GM18519 (cell line): ENCODE data around the gene LINC00305.

Experiments used
- ATAC-seq: cut with Tn5 transposase; IDR thresholded peaks from one replicate; pipeline ENCODE4 v1.9.1; 2021; ENCODE audit warnings: mild to moderate bottlenecking, moderate library complexity; ENCODE audit not compliant: unreplicated experiment, low FRiP score

LINC00305 gene

GRCh38 chr18:64148988-64149387, at the start of gene LINC00305:
LINC00305 (minus strand) TSS chr18:64149088.
- no peak for ATAC-seq

GRCh38 chr18:64191069-64191468, 42.2 kb upstream of the LINC00305 start:
- ATAC-seq, result no peak

GRCh38 chr18:64185987-64186386, 37.1 kb upstream of the LINC00305 start:
- ATAC-seq, result no peak

- ATAC-seq, result no peak
Measured at GRCh38 chr18:64183665-64184064, 34.8 kb upstream of the LINC00305 start.

- ATAC-seq, result no peak
Measured at GRCh38 chr18:64180617-64181016, 31.7 kb upstream of the LINC00305 start.

GRCh38 chr18:64180171-64180570, 31.3 kb upstream of the LINC00305 start:
- no peak for ATAC-seq

- no peak for ATAC-seq
Measured at GRCh38 chr18:64179556-64180080, 30.7 kb upstream of the LINC00305 start.

GRCh38 chr18:64178860-64179259, 30.0 kb upstream of the LINC00305 start:
- ATAC-seq, result no peak

GRCh38 chr18:64175432-64175831, 26.5 kb upstream of the LINC00305 start:
- ATAC-seq, result no peak

- ATAC-seq, result no peak
Measured at GRCh38 chr18:64171576-64171975, 22.7 kb upstream of the LINC00305 start.

- ATAC-seq, result no peak
Measured at GRCh38 chr18:64167408-64167925, 18.6 kb upstream of the LINC00305 start.

- no peak for ATAC-seq
Measured at GRCh38 chr18:64165906-64166305, 17.0 kb upstream of the LINC00305 start.

- no peak for ATAC-seq
Measured at GRCh38 chr18:64164883-64165282, 16.0 kb upstream of the LINC00305 start.

- ATAC-seq, result no peak
Measured at GRCh38 chr18:64149916-64150438, 1.1 kb upstream of the LINC00305 start.

GRCh38 chr18:64142904-64143303, 6.0 kb downstream of the LINC00305 start:
- ATAC-seq, result no peak

GRCh38 chr18:64137914-64138313, 11.0 kb downstream of the LINC00305 start:
- no peak for ATAC-seq

- no peak for ATAC-seq
Measured at GRCh38 chr18:64134044-64134747, 14.7 kb downstream of the LINC00305 start.

GRCh38 chr18:64132871-64133270, 16.0 kb downstream of the LINC00305 start:
- no peak for ATAC-seq

- ATAC-seq, result no peak
Measured at GRCh38 chr18:64131314-64131713, 17.6 kb downstream of the LINC00305 start.

- ATAC-seq, result no peak
Measured at GRCh38 chr18:64127172-64127571, 21.7 kb downstream of the LINC00305 start.

- ATAC-seq, result no peak
Measured at GRCh38 chr18:64119916-64120315, 29.0 kb downstream of the LINC00305 start.

GRCh38 chr18:64118406-64118805, 30.5 kb downstream of the LINC00305 start:
- no peak for ATAC-seq
